GM19238 (cell line): ENCODE measurements around the gene RCC2.
A peak's percentile ranks its signal among the peaks of the same experiment; 100 is the strongest.
"Not testable (repeated sequence)": the region's sequence is repeated elsewhere in the genome, so short reads cannot be mapped to it uniquely, and the experiment has no call there.

Experiments used
- DNase-seq: peaks from one replicate; pipeline ENCODE4 v3.0.0; 2011; ENCODE audit warnings: low spot score; ENCODE audit not compliant: insufficient read length

RCC2 gene

DNA sequence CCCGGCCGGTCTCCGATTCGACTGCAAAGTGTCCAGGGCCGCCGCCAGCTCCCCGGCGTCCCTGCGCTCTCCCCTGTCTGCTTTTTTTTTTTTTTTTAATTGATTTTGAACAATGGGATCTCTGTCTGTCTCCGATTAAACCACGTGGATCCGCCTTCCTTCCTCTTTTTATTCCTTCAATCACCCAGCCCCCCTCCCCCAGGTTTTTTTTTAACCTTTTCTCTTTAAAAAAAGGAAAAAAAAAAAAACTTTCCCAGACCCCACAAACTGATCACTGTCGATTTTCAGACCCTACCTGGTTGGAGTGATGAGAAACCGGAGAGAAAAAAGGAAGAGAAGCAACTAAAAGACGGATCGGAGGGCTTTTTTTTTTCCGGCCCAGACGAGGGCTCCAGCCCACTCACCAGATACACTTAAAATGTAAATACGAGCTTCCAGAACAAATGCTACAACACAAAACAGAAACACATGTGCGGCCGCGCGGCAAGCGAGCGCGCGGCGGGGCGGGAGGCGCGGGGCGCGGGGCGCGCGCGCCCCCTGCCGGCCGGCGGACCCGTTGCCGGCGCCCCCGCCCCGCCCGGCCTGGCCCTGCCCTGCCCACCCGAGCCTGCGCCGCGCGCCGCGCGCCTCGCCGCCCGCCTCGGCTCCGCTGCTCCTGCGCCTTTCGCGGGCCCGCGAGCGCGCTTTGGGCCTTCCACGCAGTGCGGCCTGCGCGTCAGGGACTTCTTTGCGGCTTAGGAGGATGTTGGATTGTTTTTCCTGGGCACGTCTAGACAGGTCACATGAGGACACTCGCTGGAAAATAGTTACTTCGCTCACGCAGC is at the start of gene RCC2:
Gene RCC2, minus strand, starts transcription at position 428 of the 824 bp plus-strand sequence. CDS start 1,163 bp downstream, outside the sequence.
- DNase-seq = peak; percentile 86

DNA sequence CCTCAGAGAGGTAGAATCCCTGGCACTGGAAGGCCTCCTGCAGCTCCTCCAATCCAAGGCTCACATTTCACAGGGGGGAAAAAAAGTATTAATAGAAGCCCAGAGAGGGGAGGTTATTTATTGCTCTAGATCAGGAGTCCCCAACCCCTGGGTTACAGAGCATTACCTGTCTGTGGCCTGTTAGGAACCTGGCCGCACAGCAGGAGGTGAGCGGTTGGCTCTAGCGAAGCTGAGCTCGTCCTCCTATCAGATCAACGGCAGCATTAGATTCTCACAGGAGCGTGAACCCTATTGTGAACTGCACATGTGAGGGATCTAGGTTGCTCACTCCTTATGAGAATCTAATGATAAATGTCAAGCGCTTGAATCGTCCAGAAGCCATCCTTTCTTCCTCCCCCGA is 46.8 kb upstream of the RCC2 start:
- DNase-seq = no peak

DNA sequence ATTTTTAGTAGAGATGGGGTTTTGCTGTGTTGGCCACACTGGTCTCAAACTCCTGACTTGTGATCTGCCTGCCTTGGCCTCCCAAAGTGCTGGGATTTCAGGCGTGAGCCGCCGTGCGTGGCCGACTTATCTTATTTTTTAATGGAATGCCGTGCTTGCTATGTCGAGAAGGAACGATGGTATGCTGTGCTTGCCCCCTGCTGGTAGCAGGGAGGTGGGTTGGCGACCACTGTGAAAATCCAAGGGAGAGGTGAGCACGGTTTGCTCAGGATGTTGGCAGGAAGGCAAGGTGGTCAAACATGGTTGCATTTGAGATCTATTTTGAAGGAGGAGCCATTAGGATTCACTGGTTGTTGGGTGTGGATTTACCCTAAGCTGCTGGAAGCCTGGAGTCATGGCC is 45.8 kb upstream of the RCC2 start:
- no peak for DNase-seq

DNA sequence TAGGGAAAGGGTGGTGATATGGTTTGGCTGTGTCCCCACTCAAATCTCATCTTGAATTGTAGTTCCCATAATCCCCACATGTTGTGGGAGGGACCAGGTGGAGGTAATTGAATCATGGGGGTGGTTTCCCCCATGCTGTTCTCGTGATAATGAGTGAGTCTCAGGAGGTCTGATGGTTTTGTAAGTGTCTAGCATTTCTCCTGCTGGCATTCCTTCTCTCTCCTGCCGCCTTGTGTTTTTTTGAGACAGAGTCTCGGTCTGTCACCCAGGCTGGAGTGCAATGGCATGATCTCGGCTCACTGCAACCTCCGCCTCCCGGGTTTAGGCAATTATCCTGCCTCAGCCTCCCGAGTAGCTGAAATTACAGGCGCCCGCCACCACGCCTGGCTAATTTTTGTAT is 42.5 kb upstream of the RCC2 start:
- DNase-seq = not testable (repeated sequence)

DNA sequence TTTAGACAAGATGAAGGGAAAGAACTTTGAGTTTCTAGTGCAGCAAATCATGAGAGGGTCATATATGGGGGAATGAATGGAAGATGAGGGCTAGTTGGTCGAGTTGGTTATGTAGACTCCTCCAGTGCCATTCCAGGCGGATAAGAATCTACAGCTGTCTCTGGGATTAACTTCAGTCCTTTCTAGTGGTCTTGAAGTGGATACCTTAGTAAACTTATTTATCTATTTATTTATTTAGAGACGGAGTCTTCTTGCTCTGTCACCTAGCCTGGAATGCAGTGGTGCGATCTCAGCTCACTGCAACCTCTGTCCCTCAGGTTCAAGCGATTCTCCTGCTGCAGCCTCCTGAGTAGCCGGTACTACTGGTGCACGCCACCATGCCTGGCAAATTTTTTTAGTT is 41.4 kb upstream of the RCC2 start:
- DNase-seq = no peak

DNA sequence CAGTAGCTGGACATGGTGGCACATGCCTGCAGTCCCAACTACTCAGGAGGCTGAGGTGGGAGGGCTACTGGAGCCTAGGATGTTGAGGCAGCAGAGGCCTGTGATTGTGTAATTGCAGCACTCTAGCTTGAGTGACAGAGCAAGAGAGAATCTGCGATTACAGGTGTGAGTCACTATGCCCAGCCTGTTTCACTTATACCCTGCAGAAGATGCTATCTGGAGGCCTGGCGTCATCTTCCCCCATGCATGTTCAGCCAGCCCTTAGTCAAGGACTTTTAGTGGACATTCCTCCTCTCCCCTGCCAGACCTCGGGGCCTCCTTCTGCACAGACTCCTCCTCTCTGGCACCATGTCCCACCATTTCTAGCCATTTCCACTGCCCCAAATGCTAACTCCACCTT is 36.3 kb upstream of the RCC2 start:
- DNase-seq = no peak

DNA sequence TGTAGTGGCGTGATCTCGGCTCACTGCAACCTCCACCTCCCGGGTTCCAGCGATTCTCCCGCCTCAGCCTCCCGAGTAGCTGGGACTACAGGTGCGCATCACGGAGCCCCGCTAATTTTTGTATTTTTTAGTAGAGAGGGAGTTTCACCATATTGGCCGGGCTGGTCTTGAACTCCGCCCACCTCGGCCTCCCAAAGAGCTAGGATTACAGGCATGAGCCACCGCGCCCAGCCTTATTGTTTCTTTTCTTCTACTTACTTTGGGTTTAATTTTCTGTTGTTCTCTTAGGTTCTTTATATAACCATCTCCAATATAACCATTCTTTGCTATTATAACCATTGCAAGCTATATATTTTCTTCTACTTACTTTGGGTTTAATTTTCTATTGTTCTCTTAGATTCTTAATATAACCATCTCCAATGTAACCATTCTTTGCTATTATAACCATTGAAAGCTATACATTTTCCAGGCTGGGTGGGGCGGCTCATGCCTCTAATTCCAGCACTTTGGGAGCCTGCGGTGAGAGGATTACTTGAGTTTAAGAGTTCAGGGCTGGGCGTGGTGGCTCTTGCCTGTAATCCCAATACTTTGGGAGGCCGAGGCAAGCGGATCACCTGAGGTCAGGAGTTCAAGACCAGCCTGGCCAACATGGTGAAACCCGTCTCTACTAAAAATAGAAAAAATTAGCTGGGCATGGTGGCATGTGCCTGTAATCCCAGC is 35.5 kb upstream of the RCC2 start:
- DNase-seq = not testable (repeated sequence)

DNA sequence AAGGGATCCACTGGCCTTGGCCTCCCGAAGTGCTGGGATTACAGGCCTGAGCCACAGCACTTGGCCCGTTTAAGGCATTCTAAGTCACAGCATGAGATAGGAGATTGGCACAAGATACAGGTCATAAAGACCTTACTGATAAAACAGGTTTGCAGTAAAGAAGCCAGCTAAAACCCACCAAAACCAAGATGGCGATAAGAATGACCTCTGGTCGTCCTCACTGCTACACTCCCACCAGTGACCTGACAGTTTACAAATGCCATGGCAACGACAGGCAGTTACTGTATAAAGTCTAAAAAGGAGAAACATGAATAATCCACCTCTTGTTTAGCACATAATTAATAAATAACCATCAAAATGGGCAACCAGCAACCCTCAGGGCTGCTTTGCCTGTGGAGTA is 33.3 kb upstream of the RCC2 start:
- DNase-seq = no peak

DNA sequence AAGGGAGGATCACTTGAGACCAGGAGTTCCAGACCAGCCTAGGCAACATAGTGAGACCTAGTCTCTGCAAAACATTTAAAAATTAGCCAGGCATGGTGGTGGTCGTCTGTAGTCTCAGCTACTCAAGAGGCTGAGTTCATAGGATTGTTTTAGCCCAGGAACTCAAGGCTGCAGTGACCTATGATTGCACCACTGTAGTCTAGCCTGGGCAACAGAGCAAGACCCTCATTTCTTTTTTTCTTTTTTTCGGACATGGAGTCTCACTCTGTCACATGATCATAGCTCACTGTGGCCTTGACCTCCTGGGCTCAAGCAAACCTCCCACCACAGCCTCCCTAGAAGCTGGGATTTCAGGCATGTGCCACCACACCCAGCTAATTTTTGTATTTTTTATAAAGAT is 31.9 kb upstream of the RCC2 start:
- no peak for DNase-seq

DNA sequence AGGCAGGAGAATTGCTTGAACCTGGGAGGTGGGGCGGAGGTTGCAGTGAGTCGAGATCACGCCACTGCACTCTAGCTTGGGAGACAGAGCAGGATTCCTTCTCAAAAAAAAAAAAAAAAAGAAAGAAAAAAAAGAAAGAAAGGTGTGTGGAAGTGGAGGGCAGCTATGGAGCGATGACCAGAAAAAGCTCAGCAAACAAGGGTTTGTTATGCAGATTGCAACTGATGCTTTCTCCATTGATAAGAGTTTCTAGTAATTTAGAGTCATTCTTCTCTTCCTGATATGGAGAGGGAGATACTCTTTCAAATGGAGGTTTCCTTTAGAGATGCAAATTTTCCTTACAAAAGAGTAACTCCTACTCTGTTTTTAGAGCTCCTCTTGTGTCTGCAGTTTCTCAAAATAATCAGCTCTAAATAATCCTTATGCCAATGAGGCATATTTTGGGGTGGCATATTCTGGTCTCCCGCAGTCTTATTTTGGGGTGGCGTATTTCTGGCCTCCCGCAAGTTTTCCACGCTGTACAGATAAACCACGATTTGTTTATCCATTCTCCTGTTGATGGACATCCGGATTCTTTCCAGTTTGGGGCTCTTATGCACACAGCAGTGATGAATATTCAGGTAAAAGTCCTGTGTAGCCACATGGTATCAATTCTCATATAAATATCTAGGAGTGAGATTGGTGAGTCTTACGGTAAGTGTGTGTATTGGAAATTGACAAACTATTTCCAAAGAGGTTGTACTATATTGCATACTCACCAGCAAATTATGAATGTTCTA is 30.7 kb upstream of the RCC2 start:
- no peak for DNase-seq

DNA sequence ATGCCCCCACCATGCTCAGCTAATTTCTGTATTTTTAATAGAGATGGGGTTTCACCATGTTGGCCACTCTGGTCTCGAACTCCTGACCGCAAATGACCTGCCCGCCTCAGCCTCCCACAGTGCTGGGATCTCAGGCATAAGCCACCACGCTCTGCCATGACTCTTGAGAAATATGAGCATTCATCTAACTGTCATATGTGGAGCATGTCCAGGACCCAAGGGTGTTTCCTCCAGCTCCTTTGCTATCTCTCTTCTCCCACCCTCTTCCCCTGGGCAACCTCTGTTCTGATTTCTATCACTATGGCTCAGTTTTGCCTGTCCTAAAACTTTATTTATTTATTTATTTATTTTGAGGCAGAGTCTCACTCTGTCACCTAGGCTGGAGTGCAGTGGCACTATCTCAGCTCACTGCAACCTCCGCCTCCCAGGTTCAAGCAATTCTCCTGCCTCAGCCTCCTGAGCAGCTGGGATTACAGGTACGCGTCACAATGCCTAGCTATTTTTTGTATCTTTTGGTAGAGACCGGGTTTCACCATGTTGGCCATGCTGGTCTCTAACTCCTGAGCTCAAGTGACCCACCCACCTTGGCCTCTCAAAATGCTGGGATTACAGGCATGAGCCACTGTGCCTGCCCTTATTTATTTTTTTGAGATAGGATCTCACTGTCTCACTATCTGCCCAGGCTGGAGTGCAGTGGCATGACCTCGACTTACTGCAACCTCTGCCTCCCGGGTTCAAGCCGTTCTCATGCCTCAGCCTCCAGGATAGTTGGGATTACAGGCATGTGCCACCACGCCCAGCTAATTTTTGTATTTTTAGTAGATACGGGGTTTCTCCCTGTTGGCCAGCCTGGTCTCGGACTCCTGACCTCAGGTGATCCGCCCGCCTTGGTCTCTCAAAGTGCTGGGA is 29.1 kb upstream of the RCC2 start:
- not testable (repeated sequence) for DNase-seq

DNA sequence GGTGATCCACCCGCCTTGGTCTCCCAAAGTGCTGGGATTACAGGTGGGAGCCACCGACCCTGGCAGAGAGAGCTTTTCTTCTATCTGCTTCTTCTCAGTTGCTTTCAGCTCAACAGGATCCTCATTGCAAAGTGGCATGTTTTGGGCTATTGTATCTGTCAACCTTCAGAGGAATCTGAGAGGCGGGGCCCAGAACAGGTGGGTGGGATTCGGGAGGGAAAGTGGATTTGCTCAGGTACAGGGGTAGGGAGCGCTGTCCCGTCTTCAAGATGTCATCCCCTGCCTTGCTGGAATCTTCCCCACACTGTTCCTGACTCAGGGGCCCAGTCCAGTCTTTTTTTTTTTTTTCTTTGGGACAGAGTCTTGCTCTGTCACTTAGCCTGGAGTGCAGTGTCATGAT is 26.9 kb upstream of the RCC2 start:
- no peak for DNase-seq

DNA sequence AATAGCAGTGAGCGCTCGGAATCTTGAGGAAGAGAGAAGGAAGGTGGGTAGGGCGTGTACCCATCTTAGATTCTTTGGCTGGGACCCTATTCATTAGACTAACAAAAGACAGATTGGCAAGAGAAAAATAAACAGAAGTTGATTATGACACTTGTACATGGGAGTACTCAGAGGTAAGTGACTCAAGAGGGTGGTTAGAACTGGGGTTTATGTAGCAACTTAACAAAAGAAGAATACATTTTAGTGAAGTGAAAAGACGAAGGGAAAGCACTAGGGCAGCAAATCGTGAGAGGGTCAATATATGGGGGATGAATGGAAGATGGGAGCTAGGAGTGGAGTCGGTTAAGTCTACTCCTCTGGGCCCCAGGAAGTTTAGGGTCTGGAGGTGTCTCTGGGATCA is 25.8 kb upstream of the RCC2 start:
- no peak for DNase-seq

DNA sequence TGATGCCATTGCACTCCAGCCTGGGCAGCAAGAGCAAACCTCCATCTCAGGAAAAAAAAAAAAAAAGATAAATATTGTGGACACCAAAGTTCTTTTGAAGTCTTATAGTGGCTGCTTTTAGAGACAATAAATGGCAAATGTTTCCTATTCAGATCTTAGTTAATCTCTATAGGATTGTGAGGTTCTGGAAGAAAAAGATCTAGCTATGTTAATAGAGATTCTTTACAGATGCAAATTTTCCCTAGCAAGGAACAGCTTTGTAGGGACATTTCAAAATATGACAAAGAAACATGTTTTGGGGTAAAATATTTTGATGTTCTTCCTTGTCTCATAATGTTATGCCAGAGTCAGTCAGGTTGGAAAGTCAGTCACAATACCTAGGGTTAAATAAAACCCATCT is 24.5 kb upstream of the RCC2 start:
- DNase-seq = no peak

DNA sequence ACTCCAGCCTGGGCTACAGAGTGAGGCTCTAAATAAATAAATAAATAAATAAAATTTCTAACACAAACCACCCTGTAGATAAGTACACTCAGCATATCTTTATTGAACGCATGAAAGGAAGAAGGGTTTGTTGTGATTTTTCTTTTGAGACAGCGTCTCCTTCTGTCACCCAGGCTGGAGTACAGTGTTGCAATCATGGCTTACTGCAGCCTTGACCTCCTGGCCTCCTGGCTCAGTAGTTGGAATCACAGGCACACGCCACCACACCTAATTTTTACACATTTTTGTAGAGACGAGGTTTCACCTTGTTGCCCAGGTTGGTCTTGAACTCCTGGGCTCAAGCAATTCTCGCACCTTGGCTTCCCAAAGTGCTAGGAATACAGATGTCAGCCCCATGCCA is 23.2 kb upstream of the RCC2 start:
- no peak for DNase-seq

DNA sequence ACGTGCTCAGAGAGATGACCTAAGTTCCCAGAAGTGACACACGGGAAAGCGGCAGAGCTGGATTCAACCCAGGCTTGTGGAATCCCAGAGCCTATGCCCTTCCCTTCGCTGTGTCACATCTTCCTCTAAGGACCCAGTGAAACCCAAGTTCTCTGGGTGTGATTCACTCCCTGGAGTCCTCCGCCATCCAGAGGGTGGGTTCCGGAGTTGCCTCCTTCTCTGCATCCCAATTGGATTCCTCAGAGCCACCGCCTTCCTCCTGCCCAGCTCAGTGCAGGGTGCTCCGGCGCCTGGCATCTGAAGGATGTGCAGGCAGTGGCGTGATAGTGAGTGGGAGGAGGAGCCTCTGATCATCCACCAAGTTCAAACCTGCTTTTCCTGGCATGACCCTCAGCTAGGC is 20.7 kb upstream of the RCC2 start:
- DNase-seq = no peak

DNA sequence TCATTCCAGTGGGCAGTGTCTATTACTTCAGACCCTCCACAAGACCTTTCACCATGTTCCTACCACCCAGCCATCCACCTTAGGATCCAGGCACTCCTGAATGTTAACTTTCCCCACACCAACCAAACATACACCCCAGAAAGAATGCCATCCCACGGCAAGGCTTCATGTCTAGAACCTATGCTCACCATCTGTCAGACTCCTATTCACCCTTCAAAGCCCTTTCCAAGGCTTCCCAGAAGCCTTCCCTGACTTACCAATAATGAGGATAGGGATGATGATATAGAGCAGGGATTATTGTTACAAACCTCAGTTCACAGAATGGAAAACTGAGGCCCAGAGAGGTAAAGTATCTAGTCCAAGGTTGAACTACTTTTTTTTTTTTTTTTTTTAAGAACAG is 19.3 kb upstream of the RCC2 start:
- no peak for DNase-seq

DNA sequence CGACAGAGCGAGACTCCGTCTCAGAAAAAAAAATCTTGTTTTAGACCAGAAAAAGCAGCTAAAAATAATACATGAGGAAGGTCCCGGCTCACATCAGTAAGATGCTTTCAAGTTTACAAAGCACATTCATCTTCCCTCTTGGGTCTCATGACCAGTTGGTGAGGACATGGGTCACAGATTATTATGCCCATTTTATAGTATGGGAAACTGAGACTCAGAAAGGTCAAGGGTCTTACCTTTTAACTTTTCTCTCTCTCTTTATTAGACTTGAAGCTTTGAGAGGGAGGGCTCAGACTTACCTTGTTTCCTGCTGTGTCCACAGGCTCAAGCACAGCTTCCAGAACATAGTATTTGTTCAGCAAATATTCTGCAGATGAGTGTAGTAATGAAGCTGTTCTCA is 13.2 kb upstream of the RCC2 start:
- DNase-seq = no peak

DNA sequence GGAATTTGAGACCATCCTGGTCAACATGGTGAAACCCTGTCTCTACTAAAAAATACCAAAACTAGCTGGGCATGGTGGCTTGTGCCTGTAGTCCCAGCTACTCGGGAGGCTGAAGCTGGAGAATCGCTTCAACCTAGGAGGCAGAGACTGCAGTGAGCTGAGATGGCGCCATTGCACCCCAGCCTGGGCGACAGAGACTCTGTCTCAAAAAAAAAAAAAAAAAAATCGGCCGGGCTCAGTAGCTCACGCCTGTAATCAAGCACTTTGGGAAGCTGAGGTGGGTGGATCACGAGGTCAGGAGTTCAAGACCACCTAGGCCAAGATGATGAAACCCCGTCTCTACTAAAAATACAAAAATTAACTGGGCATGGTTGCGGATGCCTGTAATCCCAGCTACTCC is 12.7 kb upstream of the RCC2 start:
- DNase-seq = not testable (repeated sequence)

DNA sequence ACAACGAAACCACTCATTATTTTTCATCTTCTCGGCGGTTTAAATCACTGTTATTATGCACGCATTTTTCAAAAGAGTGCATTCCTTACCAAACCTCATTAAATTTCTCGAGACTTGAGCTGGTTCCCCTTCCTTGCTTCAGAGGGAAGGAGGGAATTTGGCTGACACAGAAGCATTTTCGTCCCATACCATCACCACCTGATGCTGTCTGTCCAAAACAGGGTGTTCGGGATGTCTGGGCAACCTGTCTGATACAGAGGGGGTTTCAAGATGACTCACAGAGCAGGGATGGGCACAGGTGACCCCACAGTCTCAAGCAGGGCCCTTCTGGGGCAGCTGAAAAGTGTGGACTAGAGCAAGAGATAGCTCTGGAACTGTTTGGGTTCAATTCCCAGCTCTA is 12.3 kb upstream of the RCC2 start:
- DNase-seq = no peak

DNA sequence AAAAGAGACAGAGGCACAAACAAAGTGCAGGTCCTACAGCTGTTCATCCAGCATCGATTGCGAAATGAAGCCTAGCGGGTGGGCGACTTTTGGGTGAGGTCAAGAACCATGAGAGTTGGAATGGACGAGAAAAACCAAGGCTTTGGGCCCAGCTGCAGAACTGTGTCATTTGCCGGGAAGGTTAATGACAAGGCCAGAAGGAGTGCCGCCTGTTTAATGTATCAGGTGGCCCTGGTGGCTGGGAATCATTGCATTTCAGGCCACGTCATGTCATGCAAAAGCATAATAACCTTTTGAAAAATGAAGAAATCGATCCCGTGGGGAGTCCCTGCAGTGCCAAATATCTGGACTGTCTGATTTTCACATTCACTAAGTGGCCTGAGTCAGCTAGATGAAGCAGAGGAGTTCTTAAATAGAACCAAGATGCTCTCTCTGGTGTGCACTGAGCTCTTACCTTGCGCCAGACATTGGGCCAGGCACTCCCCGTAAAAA is 8.1 kb upstream of the RCC2 start:
- DNase-seq = no peak
